Hepatic stellate cell (primary cell): Measurements from ENCODE around the gene FAM50A.

Experiments
- DNase-seq: peaks from one replicate; pipeline ENCODE4 v3.0.0; 2011; ENCODE audit warnings: low spot score

The FAM50A gene

DNA sequence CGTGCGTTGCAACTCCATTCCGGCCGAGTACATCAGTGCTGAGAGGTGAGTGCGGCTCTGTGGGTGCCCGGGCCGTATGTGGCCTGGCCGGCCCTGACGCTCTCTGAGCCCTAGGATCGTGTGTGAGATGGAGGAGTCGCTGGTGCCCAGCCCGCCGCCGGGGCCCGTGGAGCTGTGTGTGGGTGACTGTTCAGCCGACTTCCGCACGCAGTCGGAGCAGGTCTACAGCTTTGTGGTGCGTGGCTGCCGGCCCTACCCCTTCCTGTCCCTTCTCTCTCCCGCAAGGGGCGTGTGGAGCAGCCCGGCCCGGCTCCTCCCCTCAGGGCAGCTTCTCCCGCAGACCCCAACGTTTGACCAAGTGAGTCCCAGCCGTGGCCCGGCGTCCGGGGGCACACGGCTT lies 22.1 kb downstream of the FAM50A start:
- no peak for DNase-seq

GRCh38 chrX:154466907-154467306 lies 23.0 kb downstream of the FAM50A start:
- no peak for DNase-seq

GRCh38 chrX:154467556-154467955 lies 23.6 kb downstream of the FAM50A start:
- no peak for DNase-seq

- DNase-seq = no peak
Measured at GRCh38 chrX:154468217-154468616, 24.3 kb downstream of the FAM50A start.

GRCh38 chrX:154469114-154469513 lies 25.2 kb downstream of the FAM50A start:
- no peak for DNase-seq

DNA sequence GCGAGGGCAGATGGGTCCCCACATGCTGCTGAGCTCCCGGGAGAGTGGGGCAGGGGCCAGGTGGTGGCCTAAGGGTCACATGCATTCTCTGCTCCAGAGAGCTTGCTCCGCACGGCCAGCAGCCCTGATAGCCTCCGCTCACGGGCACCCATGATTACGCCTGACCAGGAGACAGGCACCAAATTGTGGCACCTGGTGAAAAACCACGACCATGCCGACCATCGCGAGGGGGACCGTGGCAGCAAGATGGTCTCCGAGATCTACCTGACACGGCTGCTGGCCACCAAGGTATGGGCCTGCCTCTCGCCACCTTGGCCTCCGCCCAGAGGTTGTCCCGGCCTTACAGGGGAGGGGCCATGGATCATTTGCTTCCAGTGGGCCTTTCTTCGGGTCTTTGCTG lies 25.9 kb downstream of the FAM50A start:
- no peak for DNase-seq

GRCh38 chrX:154470434-154470833 lies 26.5 kb downstream of the FAM50A start:
- no peak for DNase-seq

- no peak for DNase-seq
Measured at GRCh38 chrX:154470914-154471568, 27.1 kb downstream of the FAM50A start.

DNA sequence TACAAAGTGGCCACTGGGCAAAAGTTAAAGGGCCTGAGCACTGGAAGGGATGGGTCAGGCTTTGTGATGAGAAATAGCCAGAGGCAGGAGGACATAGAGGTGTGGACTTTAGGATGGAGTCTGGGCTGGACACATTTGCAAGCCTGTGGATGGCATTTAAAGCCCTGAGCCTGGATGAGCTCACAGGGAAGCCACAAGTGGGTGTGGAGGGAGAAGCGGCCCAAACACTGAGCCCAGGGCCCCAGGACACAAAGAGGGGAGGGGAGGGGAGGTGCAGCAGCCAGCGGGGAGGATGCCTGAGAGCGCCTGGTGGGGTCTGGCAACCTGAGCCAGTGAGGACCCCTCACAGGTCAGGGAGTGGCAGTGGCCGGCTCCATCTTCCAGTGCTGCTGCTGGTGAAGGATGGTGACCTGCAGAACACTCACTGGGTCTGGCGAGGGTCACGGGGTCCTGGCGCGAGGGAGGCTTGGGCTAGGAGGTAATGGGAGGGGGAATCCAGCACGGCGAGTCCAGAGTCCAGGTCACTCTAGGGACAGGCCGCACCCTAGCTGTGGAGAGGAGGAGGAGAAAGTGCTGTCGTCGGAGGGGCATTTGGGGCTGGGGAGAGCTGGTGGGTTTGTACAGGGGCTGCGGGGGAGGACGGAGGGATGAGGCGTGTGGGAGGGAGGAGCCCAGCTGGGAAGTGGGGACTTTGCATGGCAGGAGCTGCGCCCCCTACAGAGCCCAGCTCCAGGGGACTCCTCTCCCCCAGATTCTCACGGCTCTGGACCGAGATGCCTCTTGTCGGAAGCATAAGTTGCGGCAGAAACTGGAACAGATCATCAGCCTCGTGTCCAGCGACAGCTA lies 28.1 kb downstream of the FAM50A start:
- DNase-seq = no peak

DNA sequence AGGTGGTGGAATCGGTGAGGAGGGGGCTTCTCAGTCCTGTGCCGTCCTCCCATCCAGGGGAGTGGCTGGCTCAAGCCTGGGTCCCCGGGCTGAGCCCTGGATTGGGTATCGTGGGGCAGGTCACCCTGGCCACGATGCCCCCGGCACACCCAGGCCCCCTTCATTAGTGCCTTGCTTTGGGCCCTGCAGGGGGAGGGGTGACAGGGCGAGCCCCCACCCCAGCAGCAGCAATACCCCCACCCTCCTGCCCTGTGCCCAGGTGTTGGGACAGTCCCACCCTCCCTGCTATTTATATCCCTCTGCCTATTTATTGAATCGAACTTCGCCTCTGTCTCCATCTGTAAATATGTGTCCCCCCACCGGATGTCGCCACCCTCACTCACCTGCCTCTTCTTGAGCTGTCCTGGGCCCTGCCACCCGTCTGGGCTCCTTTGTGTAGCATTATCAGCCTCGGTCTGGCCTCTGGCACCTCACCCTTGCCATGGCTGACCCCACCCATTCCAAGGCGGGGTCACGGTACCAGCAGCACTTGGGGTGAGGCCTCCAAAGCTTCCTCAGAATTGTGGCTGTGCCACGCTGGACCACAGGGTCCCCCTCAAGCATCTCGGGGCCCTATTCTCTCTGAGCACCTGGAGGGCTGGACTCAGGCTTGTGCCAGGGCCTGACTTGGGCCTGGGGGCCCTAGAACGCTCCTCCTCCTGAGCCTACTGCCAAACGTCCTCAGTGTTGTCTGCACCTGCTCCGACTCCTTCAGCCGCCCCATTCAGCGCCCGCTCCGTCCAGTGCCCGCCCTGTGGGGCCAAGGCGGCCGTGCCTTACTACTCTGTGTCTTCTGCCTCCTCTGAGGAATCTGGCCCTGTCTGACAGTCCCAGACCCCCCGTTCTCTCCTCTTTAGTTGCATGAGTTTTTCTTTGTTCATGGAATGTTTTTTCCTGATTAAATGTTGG lies 29.0 kb downstream of the FAM50A start:
- DNase-seq = no peak

DNA sequence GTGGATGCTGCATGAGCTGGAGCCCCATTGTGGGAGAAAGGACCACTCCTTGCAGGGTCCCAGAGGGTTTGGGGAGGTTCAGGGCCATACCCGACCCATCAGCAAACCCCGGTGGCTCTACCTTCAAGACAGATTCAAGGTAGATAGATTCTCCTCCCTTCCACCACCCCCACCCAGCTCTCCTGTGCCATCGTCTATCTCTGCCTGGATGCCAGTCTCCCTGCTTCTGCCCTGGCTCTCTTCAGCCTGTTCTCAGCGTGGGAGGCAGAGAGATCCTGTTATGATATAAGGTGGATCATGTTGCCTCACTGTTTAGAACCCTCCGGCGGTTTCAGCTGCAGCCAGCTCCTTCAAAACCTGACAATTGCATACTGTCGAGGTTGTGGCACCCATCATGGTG lies 29.7 kb downstream of the FAM50A start:
- DNase-seq = no peak

GRCh38 chrX:154476821-154477220 lies 32.9 kb downstream of the FAM50A start:
- DNase-seq = no peak

- DNase-seq = no peak
Measured at GRCh38 chrX:154477891-154478477, 34.0 kb downstream of the FAM50A start.

DNA sequence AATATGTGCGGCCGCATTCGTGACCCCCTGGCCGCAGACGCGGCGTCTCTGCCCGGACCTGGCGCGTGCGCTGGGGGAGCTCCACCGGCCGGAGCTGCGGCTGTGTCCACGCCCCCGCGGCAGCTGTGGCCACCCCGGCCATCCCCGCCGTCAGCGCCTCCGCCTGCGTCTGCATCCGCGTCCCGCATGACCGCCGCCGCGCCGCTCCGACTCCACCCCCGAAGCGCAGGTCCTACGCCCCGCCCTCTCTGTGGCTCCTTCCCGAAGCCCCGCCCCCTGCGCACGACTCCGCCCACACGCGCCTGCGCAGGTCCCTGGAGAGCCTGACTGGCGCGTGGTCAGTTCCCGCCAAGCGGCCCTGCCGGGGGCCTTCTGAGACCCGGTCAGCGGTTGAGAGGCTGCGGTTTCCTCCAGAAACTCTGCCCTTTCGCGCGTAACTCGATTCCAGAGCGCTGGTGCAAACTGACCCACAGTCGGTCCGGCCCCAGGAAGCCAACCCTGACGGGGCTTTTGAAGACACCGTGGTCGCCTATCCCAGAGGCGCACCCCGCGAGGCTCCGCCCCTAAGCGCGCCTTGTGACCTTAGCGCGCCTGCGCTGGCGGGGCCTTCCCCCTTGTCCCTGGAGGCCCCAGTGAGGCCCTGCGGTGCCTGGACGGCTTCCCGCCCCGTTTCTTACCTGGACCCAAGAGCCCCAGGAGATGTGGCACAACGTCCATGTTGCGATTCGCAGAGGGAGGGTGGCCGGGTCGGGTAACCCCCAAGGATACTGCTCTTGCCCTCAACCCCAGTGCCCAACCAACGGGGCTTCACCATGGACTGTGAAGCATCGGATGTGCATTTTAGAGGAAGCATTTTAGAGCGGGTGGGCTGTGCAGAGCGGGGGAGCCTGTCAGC lies 35.0 kb downstream of the FAM50A start, which contains the start of gene LAGE3:
Gene LAGE3, minus strand, starts transcription at position 554 of the 895 bp plus-strand sequence. Its CDS starts 366 bp downstream, at position 188.
- peak; percentile 89 for DNase-seq

GRCh38 chrX:154481195-154481594 lies 37.3 kb downstream of the FAM50A start:
- DNase-seq = no peak

GRCh38 chrX:154481911-154482601 lies 38.1 kb downstream of the FAM50A start:
- no peak for DNase-seq

DNA sequence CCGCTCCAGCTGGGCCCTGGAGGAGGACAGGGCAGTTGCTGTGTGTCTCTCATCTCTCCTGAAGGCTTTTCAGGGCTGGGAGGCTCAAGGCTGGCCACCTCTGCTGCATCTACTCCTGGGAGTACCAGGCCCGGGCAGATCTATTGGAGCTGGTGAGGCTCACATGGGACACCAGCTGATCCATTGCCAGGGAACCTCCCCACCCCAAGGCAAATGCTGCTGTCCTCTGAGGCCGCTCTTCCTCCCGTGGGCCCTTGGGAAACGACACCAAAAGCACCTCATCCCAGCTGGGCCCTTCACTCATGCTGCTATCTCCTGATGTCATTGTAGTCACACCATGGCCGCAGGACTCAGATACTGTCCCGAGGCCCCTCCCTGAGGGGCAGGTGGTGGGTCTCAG lies 38.8 kb downstream of the FAM50A start:
- DNase-seq = no peak

- no peak for DNase-seq
Measured at GRCh38 chrX:154483325-154483724, 39.4 kb downstream of the FAM50A start.

GRCh38 chrX:154484255-154485149 lies 40.6 kb downstream of the FAM50A start:
- peak; percentile 35 for DNase-seq
